DOHH2 (cell line): ENCODE measurements around the gene SIK1.

Source experiments
- H3F3A ChIP-seq: fragments of 200-600 bp; sonication (generic), shearing (Covaris generic); 2 replicates; pipeline ENCODE4 v1.6.0; 2016; ENCODE audit warnings: antibody characterized with exemption, mild to moderate bottlenecking; ENCODE audit not compliant: control insufficient read depth, insufficient read depth
- H3K27ac ChIP-seq: fragments of 200-600 bp; sonication (generic); 2 replicates; pipeline ENCODE4 v1.5.1; 2014; ENCODE audit warnings: low read depth, mild to moderate bottlenecking, low read length, moderate library complexity
- H3K27me3 ChIP-seq: fragments of 200-600 bp; sonication (generic); 2 replicates; pipeline ENCODE4 v1.6.1; 2014; ENCODE audit warnings: mild to moderate bottlenecking, low read length, mixed read lengths; ENCODE audit not compliant: control insufficient read depth
- H3K36me3 ChIP-seq: fragments of 200-600 bp; sonication (generic); 2 replicates; pipeline ENCODE4 v1.6.1; 2014; ENCODE audit warnings: mild to moderate bottlenecking, low read length, moderate library complexity, mixed read lengths; ENCODE audit not compliant: control insufficient read depth
- H3K4me1 ChIP-seq: fragments of 200-600 bp; sonication (generic); 2 replicates; pipeline ENCODE4 v1.6.1; 2014; ENCODE audit warnings: mild to moderate bottlenecking, low read length, mixed read lengths; ENCODE audit not compliant: control insufficient read depth
- H3K4me2 ChIP-seq: fragments of 200-600 bp; sonication (generic); 2 replicates; pipeline ENCODE4 v1.6.0; 2014; ENCODE audit warnings: mild to moderate bottlenecking, low read length, moderate library complexity
- H3K4me3 ChIP-seq: fragments of 200-600 bp; sonication (generic); 2 replicates; pipeline ENCODE4 v1.5.1; 2014; ENCODE audit warnings: mild to moderate bottlenecking, low read length, mixed read lengths
- H3K79me2 ChIP-seq: fragments of 200-600 bp; sonication (generic); 2 replicates; pipeline ENCODE4 v1.6.1; 2014; ENCODE audit warnings: mild to moderate bottlenecking, low read length, mixed read lengths; ENCODE audit not compliant: control insufficient read depth
- H3K9me2 ChIP-seq: fragments of 200-600 bp; sonication (generic); replicated peaks from 2 replicates; pipeline ENCODE4 v1.6.1; 2014; ENCODE audit warnings: mild to moderate bottlenecking, low read length, mixed read lengths; ENCODE audit not compliant: control insufficient read depth
- H3K9me3 ChIP-seq: fragments of 200-600 bp; sonication (generic); 2 replicates; pipeline ENCODE4 v1.6.1; 2014; ENCODE audit warnings: antibody characterized with exemption, low read length, mixed read lengths; ENCODE audit not compliant: control insufficient read depth, insufficient read depth
- H4K20me1 ChIP-seq: fragments of 200-600 bp; sonication (generic); 2 replicates; pipeline ENCODE4 v1.6.0; 2014; ENCODE audit warnings: low read depth, mild to moderate bottlenecking, antibody characterized with exemption, low read length, moderate library complexity; ENCODE audit not compliant: control insufficient read depth, insufficient read depth
- CTCF ChIP-seq: fragments of 200-600 bp; sonication (generic); IDR thresholded peaks from one replicate; pipeline ENCODE4 v1.5.1; 2014; ENCODE audit warnings: antibody characterized with exemption, mild to moderate bottlenecking, low read depth, low read length; ENCODE audit not compliant: poor library complexity, severe bottlenecking
- EZH2phosphoT487 ChIP-seq: fragments of 200-600 bp; sonication (generic); IDR thresholded peaks from 2 replicates; pipeline ENCODE4 v1.6.1; 2017; ENCODE audit warnings: borderline replicate concordance, mild to moderate bottlenecking, antibody characterized with exemption, low read length, moderate library complexity, mixed read lengths

SIK1 gene

DNA sequence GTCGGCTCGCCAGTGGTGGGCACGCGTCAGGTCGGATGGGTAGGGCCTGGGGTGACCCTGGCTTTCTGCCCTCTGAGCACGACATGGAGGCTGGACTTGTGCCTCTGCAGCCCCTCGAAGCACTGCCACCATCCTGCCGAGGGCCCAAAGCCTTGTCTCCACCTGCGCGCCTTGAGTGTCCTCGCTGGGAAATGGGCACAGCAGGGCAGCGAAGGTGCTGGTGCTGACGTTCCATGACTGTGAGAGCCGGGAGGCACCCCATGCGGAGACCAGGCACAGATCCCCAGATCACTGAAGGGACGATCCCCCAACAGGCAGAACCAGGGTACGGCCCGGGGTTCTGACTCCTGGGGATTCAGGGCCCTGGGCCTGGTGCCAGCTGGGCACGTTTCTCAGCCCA, 60.3 kb downstream of the SIK1 start:
- Histone ChIP-seq H3K79me2 (no peaks in the 10 kb centered on the region), H3K27me3 (peaks cover 12% of the 10 kb centered on the region; the same call in 1 of the 2 replicates)

DNA sequence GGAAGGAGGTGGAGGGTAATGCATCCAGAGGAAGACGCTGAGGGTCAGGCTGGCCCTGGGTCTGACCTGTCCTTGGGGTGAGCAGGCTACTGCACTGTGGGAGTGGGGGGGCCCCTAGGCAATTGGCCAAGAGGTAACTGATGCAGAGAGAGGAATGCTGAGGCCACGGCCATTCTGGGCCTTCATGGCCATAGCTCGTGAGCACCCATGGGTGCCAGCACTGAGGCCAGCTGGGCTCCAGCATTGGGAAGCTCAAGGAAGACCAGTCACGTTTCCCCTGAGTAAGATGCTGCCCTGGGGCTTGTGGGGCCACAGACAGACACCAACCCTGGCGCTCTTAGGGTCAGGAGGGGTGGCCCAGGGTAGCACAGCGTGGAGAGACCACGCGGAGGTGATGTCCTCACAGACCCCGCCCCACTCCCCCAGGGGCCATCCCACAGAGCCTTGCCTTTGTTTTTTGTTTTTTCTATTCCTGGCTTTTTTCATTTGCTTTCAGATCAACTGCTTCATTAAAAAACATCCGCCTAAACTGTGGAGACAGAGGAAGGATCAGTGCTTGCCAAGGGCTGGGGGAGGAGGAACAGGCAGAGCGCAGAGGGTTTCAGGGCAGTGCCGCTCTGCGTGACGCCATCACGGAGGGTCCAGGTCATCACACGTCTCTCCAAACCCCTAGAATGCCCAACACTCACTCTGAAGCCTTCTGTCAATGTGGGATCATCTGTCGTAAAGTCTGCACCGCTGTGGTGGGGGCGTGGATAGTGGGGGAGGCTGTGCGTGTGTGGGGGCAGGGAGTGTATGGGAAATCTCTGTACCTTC, 61.1 kb downstream of the SIK1 start:
- H3K27ac ChIP-seq = no peak overlapping the region
- no peak overlapping the region for H3K4me3 ChIP-seq
- no peaks in the 10 kb centered on the region for H3K9me3 ChIP-seq
- TF ChIP-seq CTCF = no peak
- TF ChIP-seq EZH2phosphoT487 = no peak
- 0 out of 2 replicates have a peak, but pooled peaks cover 6% of the 10 kb centered on the region for H3F3A ChIP-seq
- H3K4me1 ChIP-seq = peaks cover 36% of the 10 kb centered on the region
- no peaks in the 10 kb centered on the region for H3K9me2 ChIP-seq
- H3K79me2 ChIP-seq = peaks cover 4% of the 10 kb centered on the region
- no peaks in the 10 kb centered on the region for H3K36me3 ChIP-seq
- no peak overlapping the region for H3K4me2 ChIP-seq
- no peaks in the 10 kb centered on the region for H4K20me1 ChIP-seq
- peaks cover 12% of the 10 kb centered on the region; the same call in 1 of the 2 replicates for H3K27me3 ChIP-seq

More for the DNA sequence above, 60.3 kb downstream of the SIK1 start:
- Histone ChIP-seq H3F3A (0 out of 2 replicates have a peak, but pooled peaks cover 6% of the 10 kb centered on the region), H3K4me1 (peaks cover 28% of the 10 kb centered on the region), H3K9me2 (no peaks in the 10 kb centered on the region), H3K4me3 (no peak overlapping the region), H3K4me2 (no peak overlapping the region), H3K9me3 (no peaks in the 10 kb centered on the region), H3K36me3 (no peaks in the 10 kb centered on the region), H4K20me1 (no peaks in the 10 kb centered on the region), H3K27ac (no peak overlapping the region)
- TF ChIP-seq CTCF = no peak
- no peak for TF ChIP-seq EZH2phosphoT487

DNA sequence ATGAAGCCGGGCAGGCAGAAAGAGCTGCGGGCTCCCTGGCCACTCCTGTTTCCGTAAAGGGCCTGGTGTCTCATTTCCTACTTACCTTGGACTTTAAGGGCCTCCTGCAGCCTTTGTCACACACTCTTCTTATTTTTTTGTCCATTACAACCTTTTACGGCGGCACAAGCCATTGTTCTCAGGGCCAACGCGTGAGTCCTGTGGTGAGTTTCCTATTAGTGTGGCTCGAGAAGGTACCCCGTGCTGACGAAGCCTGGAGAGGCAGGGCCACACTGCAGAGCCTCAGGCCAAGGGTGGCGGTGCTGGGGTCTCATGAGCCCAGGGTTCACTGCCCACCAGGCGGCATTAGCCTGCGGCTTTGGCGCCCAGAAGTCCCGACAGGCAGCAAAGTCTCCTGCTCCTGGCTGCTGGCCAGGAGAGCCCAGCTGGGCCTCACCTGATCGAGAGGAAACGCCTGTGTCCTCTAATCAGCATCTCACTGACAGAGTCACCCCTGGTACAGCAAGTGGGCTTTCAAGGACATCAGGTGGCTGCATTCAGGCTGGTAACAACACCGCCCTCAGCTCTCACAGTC, 62.0 kb downstream of the SIK1 start:
- H3K4me1 ChIP-seq = peaks cover 38% of the 10 kb centered on the region
- 0 out of 2 replicates have a peak, but pooled peaks cover 6% of the 10 kb centered on the region for H3F3A ChIP-seq

More for the DNA sequence above, 62.0 kb downstream of the SIK1 start:
- no peak overlapping the region for H3K4me3 ChIP-seq
- no peaks in the 10 kb centered on the region for H3K9me2 ChIP-seq
- H3K9me3 ChIP-seq = no peaks in the 10 kb centered on the region
- TF ChIP-seq EZH2phosphoT487 = no peak
- TF ChIP-seq CTCF = no peak
- H3K27me3 ChIP-seq = peaks cover 5% of the 10 kb centered on the region; the same call in 1 of the 2 replicates
- H4K20me1 ChIP-seq = no peaks in the 10 kb centered on the region
- peaks cover 12% of the 10 kb centered on the region for H3K79me2 ChIP-seq
- peaks cover 5% of the 10 kb centered on the region for H3K36me3 ChIP-seq
- no peak overlapping the region for H3K27ac ChIP-seq
- H3K4me2 ChIP-seq = no peak overlapping the region
